ENCODE measurements around the gene MIOS. TPM values are rescaled to one million over a fixed set of nuclear protein-coding genes. Genes with fewer than 3 reads are reported as not detected.

The MIOS gene
- total and polyA plus RNA-seq, 10 donors = 18.0 to 104 (median 45.3) TPM

GRCh38 chr7:7614018-7614741 lies 47.5 kb downstream of the MIOS start:
- no peaks in the 10 kb centered on the region for H3K27me3 ChIP-seq (replicated peaks in 1 of 7)
- peaks cover 0 to 19% (median under 1%) of the 10 kb centered on the region in 6 donors for H3K36me3 ChIP-seq
- TF ChIP-seq POLR2A (IDR thresholded peaks at IDR 0.05) (no peak), POLR2AphosphoS5 (IDR thresholded peaks at IDR 0.05) (no peak), CTCF (IDR thresholded peaks at IDR 0.05 in 8 of 11, conservative IDR thresholded peaks at IDR 0.05 in 3 of 11) (no peak)
- no peak overlapping the region for H3K4me3 ChIP-seq
- WGBS, 5 donors = 87 to 93% (median 90%) methylated on average over 4 of the region's 4 CpGs
- no peak for DNase-seq
- H3K4me1 ChIP-seq = no peaks in the 10 kb centered on the region
- intact Hi-C loops (cut with DNase I; ENCODE audit: low total_unique reads) = no loop called here
- H3K9me3 ChIP-seq = no peaks in the 10 kb centered on the region
- H3K27ac ChIP-seq = no peak overlapping the region

- DNase-seq = no peak
- intact Hi-C loops (cut with DNase I; ENCODE audit: low total_unique reads) = no loop called here
- TF ChIP-seq CTCF (IDR thresholded peaks at IDR 0.05 in 8 of 11, conservative IDR thresholded peaks at IDR 0.05 in 3 of 11) (no peak), POLR2A (IDR thresholded peaks at IDR 0.05) (no peak), POLR2AphosphoS5 (IDR thresholded peaks at IDR 0.05) (no peak)
- Histone ChIP-seq H3K36me3 (no peaks in the 10 kb centered on the region), H3K4me1 (no peaks in the 10 kb centered on the region), H3K9me3 (no peaks in the 10 kb centered on the region), H3K4me3 (no peak overlapping the region), H3K27ac (no peak overlapping the region), H3K27me3 (replicated peaks in 1 of 7) (no peaks in the 10 kb centered on the region)
- WGBS, 5 donors = 64 to 82% (median 78%) methylated on average over 3 of the region's 3 CpGs
These were observed 50.9 kb downstream of the MIOS start for GRCh38 chr7:7617550-7617949.

- 91 to 97% (median 94%) methylated on average over 1 of the region's 1 CpG for WGBS, 5 donors
- H3K27me3 ChIP-seq (replicated peaks in 1 of 7) = no peaks in the 10 kb centered on the region
- no peaks in the 10 kb centered on the region for H3K4me1 ChIP-seq
- no peak overlapping the region for H3K27ac ChIP-seq
- no peaks in the 10 kb centered on the region for H3K9me3 ChIP-seq
- no peak for DNase-seq
- intact Hi-C loops (cut with DNase I; ENCODE audit: low total_unique reads) = no loop called here
- H3K36me3 ChIP-seq = no peaks in the 10 kb centered on the region
- H3K4me3 ChIP-seq = no peak overlapping the region
- TF ChIP-seq POLR2AphosphoS5 (IDR thresholded peaks at IDR 0.05) (no peak), POLR2A (IDR thresholded peaks at IDR 0.05) (no peak), CTCF (IDR thresholded peaks at IDR 0.05 in 8 of 11, conservative IDR thresholded peaks at IDR 0.05 in 3 of 11) (no peak)
These were observed 51.7 kb downstream of the MIOS start for GRCh38 chr7:7618410-7618809.

GRCh38 chr7:7620236-7620635 lies 53.6 kb downstream of the MIOS start:
- no peaks in the 10 kb centered on the region for H3K4me1 ChIP-seq
- no peaks in the 10 kb centered on the region for H3K27me3 ChIP-seq (replicated peaks in 1 of 7)
- no peak overlapping the region for H3K4me3 ChIP-seq
- WGBS, 5 donors = 91 to 98% (median 95%) methylated on average over 1 of the region's 1 CpG
- H3K27ac ChIP-seq = no peak overlapping the region
- H3K9me3 ChIP-seq = peaks cover 0 to under 1% (median 0%) of the 10 kb centered on the region in 8 donors
- intact Hi-C loops (cut with DNase I; ENCODE audit: low total_unique reads) = no loop called here
- DNase-seq = no peak
- no peaks in the 10 kb centered on the region for H3K36me3 ChIP-seq
- no peak for TF ChIP-seq POLR2AphosphoS5 (IDR thresholded peaks at IDR 0.05)
- no peak for TF ChIP-seq CTCF (IDR thresholded peaks at IDR 0.05 in 8 of 11, conservative IDR thresholded peaks at IDR 0.05 in 3 of 11)
- TF ChIP-seq POLR2A (IDR thresholded peaks at IDR 0.05) = no peak
